Stimulated activated CD4-positive, alpha-beta T cell treated with anti-CD3 and anti-CD28 coated beads, Interleukin-1b, Interleukin-23, amount 100 ng/mL, for 48 hours (primary cell): Measurements from ENCODE around the gene HASPIN.
"Not testable (repeated sequence)": the region's sequence is repeated elsewhere in the genome, so short reads cannot be mapped to it uniquely, and the experiment has no call there.

Experiments used
- DNase-seq: peaks from one replicate; pipeline ENCODE4 v3.0.0-alpha.2; 2020

HASPIN gene

DNA sequence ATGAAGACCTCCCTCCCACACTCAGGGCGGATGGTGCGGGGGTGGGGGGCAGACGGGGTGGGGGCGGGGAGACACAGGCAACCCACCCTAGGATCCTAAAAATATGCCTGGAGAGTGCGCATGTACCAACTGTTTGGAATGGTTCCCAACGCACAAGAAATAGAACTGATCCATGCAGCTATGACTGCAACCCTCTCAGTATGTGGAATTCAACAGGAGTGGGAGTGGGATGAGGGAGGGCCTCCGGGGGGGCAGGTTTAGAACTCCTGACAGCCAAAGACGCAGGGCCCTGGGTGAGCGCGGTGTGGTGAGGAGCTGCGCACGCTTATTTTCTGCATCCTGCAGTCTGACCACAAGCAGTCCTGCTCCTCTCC lies 26.6 kb upstream of the HASPIN start:
- DNase-seq: no peak

DNA sequence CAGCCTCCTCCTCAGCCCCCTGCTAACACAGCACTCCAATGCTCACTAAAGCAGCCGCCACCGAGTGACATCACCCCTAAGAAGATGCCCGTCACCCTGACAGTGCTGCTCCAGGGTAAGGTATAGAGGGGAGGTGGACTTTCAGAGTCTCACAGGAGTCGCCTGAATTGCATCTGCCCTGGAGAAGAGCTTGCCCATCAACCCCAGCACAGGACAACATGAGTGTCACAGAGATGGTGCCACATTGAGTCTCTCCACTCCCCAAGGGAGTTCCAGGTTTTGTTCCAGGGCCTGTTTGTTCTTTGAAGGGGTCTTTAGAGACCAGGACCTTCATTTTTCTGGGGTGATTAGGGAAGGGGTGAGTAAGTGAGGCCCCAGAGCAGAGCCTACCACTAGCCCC lies 25.6 kb upstream of the HASPIN start:
- DNase-seq: no peak

DNA sequence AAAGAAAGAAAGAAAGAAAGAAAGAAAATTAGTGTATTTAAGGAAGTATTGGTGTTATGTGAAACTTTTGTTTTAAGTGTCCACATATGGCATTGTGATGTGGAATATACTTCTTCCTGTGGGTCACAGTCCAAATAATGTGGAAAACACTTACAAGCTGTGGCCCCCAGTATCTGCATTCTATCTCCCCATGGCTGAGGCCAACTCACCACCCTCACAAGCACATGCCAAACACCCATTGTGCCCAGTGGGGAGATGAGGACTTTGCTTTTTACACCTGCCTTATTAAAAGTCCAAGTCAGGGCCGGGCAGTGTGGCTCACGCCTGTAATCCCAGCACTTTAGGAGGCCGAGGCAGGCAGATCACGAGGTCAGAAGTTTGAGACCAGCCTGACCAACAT lies 23.8 kb upstream of the HASPIN start:
- DNase-seq: no peak

DNA sequence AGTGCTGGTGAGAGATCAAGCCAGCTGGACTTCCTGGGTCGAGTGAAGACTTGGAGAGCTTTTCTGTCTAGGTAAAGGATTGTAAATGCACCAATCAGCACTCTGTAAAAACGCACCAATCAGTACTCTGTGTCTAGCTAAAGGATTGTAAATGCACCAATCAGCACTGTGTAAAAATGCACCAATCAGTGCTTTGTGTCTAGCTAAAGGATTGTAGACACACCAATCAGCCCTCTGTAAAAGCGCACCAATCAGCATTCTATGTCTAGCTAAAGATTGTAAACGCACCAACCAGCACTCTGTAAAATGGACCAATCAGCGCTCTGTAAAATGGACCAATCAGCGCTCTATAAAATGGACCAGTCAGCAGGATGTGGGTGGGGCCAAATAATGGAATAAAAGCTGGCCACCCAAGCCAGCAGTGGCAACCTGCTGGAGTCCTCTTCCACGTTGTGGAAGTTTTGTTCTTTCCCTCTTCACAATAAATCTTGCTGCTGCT lies 21.6 kb upstream of the HASPIN start:
- not testable (repeated sequence) for DNase-seq

DNA sequence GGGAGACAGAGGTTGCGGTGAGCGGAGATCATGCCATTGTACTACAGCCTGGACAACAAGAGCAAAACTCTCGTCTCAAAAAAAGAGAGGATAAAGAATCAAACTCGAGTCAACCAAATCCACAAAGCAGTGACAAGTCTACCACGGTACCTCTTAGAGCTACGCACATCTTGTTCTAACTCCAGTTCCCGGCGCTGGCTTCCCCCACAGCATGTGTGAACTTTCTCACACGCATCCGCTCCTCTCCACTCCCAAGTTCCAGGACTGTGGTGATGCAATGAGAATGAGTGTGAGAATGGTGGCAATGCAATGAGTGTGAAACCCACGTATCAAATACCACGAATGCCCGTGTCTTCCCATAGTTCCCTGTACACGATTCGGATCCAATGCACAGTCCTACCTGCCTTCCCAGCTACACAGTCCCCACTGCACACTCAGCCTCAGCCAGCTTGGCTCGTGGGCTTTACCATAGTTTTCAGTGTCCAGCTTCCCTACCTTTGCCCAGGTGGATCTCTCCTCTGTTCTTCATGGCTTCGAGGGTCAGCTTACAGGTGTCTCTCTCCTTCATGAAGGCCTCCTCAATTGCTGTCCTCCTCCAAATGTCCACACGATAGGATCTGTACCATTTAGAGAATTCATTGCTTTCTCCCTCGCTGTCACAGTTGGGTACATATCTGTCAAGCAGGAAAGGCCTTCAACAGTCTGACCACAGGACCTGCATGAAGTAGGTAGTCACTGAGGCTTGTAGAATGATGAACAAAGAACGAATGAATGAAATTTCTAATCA lies 18.6 kb upstream of the HASPIN start:
- DNase-seq: no peak

DNA sequence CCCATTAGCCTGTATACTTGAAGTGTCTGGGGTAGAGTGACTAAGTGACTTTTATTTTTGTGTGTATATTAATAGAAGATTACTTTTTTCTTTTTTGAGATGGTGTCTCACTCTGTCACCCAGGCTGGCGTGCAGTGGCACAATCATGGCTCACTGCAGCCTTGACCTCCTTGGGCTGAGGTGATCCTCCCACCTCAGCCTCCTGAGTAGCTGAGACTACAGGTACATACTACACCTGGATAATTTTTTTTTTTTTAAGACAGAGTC lies 18.1 kb upstream of the HASPIN start:
- not testable (repeated sequence) for DNase-seq

DNA sequence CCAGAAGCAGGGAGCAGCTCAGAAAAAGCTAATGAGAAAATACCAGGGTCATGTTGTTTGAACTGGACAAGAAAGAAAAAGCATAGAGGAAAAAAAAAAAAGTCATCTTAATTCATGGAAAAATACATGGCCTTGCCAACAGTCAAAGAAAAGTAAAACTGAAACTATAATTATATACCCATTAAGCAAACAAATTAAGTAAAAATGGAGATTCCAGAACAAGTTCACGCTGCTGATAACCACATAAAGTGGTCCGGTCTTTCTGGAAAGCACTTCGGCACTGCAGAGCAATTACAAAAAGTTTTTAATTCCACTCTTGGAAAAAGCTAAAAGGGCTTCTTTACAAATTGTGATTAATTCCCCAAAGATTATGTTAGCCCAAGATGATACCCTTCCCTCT lies 15.3 kb upstream of the HASPIN start:
- no peak for DNase-seq

DNA sequence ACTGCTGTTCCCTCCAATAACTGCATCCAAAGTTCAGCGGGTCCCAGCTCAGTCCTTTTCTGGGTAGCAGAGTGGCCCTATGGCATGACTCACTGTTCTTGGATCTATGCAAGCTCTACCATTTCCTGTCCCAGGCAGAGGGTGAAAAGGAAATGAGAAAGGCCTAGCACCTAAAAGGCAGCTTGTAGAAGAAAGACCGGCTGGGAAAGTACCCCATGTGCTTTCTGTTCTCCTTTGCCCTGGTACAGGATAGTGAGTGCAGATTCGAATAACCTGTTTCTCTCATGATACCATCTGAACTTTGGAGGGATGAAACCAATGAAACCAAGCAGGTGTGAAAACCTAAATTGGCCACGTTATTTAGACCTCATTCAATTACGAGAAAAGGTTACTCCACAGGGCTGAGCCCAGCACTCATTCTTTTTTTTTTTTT lies 12.7 kb upstream of the HASPIN start:
- peak; percentile 84 for DNase-seq

DNA sequence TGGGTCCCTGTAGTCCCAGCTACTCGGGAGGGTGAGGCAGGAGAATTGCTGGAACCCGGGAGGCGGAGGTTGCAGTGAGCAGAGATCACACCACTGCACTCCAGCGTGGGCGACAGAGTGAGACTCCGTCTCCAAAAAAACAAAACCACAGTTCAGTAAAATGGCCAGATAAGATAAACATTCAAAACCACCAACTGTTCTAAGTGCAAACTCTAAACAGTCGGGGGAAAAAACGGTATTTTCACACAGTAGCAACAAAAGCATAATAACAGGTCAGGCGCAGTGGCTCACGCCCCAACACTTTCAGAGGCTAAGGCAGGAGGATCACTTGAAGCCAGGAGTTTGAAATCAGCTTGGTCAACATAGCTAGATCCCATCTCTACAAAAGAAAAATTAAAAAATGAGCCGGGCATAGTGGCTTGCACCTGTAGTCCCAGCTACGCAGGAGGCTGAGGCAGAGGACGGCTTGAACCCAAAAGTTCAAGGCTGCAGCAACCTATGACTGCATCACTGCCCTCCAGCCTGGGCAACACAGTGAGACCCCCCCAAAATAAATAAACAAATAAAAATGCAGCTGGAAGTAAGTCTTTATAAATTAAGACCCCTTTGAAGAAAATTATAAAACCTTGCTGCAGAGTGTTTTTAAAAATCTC lies 10.8 kb upstream of the HASPIN start:
- DNase-seq: peak; percentile 27

DNA sequence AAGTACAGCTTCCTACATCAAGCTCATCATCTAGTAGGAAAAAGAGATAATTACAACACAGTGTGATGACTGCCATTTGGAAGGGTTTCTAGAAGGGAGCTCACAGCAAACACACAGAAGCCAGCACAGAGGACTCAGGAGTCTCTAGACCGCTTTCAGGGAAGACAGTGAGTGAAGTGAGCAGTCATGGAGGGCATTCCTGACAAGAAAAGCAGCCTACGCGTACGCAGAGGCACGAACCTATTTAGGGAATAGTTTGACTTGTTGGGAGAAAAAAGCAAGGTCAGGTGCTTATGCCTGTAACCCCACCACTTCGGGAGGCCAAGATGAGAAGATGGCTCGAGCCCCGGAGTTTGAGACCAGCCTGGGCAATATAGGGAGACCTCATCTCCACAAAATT lies 8.4 kb upstream of the HASPIN start:
- DNase-seq: no peak

DNA sequence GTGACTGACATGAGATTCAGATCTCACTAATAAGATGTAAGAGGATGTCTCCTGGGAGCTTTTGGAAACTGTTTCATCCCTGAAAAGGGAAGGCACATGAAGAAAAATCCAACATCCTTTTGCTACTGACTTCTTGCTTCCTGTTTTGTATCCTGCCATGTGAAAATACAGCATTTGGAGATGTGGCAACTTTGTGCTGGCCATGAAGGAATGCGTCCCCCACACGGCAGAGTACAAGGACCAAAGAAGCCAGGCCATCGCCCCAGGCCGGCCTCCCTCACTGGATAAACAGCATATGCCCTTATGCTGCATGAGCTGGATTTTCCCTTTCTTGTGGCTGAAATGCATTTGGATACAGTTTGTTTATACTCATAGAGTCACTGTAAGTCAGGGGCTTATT lies 5.5 kb upstream of the HASPIN start:
- DNase-seq: no peak

DNA sequence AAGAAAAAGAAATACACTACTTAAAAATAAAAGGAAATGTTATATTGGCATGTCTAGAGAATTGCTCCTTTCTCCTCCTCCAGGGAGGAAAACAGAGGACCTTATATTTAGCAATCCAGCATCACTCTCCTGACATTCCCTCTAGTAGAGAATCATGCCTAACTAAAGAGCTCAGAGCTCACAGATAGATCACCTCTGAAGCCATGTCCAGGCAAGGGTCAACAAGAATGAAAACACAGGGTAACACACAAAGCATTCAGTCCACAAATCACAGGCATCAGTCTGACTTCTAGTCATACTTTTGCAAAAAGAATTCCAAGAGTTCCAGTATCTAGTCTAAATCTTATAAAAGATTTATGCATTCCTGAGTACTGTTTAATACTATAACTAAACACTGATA lies 4.4 kb upstream of the HASPIN start:
- DNase-seq: no peak

DNA sequence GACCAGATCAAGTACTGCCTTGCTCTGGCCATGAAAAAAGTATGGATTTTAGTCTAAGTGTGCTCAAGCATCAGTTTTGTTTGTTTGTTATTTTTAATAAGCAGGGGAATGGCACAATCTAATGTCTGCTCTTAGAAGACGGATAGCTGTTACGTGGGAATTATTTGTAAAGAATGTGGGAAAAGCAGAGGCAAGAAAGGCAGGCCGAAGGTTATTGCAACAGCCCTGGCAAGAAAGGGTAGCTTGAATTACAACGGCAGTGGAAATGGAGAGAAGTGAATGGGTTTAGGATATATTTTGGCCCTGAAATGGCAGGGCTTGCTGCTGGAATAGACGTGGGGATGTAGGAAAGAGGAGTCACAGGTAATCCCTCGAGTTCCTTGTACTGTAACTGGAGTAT lies 987 bp upstream of the HASPIN start:
- DNase-seq: no peak

DNA sequence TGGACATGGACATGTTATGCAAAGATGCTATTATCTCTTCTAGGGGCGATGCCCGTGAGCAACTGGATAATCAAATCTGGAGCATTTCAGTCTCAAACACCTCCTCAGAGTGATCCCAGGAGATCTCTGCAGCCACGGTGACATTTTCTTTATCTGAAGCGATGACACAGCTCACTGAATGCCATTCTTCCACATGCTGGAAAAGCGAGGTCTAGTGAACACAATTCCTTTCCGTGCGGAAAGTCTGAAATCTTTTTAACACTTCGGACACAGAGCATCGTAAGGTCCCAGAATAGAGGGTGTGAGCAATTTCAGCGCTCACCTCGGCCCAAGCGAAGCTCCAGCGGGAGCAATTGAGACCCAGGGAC lies 531 bp upstream of the HASPIN start:
- no peak for DNase-seq

DNA sequence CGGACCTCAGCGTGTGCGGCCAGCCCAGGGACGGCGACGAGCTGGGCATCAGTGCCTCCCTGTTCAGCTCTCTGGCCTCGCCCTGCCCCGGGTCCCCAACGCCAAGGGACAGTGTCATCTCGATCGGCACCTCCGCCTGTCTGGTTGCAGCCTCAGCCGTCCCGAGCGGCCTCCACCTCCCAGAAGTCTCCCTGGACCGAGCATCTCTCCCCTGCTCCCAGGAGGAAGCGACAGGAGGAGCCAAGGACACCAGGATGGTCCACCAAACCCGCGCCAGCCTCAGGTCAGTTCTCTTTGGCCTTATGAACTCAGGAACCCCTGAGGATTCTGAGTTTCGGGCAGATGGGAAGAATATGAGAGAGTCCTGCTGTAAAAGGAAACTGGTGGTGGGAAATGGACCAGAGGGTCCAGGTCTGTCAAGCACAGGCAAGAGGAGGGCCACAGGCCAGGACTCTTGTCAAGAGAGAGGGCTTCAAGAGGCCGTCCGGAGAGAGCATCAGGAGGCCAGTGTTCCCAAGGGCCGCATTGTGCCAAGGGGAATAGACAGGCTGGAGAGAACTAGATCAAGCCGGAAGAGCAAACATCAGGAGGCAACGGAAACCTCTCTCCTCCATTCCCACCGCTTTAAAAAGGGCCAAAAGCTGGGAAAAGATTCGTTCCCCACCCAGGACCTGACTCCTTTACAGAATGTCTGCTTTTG lies 825 bp downstream of the HASPIN start:
- peak; percentile 12 for DNase-seq

DNA sequence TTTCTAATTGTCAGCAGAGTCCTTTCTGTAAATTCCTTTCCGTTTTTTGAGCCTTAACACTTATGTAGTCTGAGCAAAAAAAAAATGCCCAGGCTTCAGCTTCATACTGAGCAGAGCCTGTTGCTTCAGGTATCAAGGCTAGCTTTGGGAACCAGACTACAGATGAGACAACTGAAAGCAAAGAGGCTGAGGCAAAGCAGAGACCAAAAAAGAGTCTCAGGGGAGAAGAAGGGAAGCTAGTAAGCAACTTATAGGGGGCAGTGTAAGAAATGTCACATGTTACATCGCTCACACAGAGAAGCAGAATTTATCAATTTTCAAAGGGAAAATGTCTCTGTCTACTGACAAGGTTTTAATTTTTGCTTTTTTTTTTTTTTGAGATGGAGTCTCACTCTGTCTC lies 3.3 kb downstream of the HASPIN start:
- no peak for DNase-seq

DNA sequence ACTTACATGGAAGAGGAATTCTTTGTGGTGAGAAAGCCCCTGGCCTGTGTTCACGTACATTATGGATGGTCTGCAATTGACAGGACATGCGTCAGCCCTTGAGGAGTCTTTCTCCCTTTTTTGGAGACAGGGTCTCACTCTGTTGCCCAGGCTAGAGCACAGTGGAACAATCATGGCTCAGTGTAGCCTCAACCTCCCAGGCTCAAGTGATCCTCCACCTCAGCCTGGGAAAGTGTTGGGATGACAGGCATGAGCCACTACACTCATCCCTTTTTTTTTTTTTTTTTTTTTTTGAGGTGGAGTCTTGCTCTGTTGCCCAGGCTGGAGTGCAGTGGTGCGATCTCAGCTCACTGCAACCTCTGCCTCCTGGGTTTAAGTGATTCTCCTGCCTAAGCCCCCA lies 4.4 kb downstream of the HASPIN start:
- not testable (repeated sequence) for DNase-seq

DNA sequence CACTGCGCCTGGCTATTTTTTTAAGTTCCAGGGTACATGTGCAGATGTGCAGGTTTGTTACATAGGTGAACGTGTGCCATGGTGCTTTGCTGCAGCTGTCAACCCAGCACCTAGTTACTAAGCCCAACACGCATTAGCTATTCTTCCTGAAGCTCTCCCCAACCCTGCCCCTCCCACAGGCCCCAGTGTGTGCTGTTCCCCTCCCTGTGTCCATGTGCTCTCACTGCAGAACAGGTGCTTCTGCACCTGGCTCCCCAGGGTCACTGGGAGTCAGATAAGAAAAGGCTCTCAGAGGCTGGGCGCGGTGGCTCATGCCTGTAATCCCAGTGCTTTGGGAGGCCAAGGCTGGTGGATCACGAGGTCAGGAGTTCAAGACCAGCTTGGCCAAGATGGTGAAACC lies 6.2 kb downstream of the HASPIN start:
- DNase-seq: no peak

DNA sequence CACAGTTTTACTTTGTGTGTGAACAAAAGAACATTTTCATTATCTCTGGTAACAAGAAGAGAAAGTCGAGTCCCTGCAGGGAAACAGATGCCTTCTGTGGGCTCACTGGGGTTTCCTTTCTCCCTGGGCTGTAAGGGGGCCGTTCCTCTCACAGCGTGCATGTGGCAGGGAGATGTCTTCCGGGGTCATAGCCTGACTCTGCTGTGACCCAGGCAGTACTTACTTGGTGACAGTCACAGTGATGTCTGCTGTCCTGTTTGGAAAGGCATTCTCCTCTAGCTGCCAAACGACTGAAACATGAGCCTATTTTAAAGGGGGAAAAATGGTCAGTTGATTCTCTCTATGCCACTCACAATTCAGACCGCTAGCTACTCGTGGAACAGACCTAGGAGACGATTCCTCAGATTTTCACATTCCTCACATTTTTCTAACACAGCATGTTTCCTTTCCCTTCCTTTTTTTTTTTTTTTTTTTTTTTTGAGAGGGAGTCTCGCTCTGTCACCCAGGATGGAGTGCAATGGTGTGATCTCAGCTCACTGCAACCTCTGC lies 7.3 kb downstream of the HASPIN start:
- no peak for DNase-seq

DNA sequence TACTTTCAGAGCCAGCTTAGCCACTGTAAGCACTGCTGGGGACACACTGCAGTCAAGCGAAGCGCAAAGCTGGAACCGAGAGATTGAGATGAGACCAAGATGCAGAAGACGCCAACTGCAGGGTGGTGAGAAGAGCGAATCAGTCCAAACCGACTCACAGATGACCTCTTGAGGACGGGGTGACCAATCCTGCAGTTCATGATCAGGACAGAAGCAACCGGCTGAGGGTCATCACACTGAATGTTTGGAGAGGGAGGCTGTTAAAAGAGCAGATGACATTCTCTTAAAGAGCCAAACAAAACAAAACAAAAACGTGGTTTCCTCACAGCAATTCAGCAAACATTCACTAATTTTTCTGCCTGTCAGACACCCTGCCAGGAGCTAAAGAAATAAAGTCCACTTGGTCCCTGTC lies 8.5 kb downstream of the HASPIN start:
- no peak for DNase-seq

DNA sequence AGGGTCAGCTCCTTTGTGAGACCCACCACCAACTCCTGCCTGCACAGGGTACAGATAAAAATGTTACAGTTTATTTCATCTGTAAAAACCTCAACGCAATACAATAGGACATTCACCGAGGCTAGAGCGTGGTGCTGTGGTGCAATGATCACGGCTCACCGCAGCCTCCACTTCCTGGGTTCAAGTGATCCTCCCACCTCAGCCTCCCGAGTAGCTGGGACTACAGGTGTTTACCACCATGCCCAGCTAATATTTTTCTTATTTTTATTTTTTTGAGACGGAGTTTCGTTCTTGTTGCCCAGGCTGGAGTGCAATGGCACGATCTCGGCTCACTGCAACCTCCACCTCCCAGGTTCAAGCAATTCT lies 11.2 kb downstream of the HASPIN start:
- DNase-seq: not testable (repeated sequence)

DNA sequence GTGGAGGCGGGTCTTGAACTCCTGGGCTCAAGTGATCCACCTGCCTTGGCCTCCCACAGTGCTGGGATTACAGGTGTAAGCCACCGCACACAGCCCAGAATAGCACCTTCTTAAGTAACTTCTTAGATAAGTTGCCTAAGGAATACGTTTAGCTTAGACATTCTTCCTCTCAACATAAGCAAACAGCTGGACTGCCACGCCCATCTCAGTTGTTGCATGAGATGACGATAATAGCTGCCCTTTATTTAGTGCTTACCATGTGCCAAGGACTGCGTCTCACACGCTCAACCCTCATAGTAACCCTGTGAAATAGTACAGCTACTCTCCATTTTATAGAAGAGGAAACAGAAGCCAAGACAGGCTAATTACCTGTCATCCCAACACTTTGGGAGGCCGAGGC lies 11.8 kb downstream of the HASPIN start:
- DNase-seq: no peak

DNA sequence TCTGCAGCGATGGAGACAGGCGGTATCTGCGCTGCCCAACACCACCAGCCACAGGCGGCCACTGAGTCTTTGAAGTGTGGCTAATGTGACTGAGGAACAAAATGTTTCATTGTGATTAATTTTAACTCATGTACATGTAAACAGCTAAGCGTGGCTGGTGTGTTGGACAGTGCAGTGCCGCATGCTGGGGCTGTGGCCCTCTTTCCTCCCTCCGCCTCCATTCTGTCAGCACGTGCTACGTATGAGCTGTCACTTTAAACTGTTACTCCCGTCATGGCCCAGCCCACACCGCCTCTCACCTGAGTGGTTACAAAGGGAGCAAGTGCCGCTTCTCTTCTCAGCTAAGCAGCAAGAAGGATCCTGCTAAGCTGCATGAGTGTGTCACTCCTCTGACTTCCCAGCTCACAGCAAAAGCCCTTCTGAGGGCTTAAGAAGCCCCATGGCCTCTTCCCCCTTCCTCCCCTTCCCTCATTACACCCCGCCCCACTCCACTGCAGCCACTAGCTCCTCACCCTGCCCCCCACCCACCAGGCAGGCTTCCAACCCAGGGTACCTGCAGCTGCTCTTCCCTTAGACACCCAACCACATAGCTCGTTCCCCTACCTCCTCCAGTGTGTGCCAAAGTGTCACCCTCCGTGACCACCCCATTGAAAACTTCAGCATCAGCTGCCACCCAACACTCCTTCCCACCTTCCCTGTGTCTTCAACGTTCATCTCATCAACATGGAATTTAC lies 15.0 kb downstream of the HASPIN start:
- DNase-seq: peak; percentile 82
